HCT116 (cell line): Measurements from ENCODE around the gene BTLA. TPM values are rescaled to one million over a fixed set of nuclear protein-coding genes. Genes with fewer than 3 reads are reported as not detected.

Source experiments
- ATAC-seq: fragments of 200-7000 bp; cut with Tn5 transposase; 2 replicates; pipeline ENCODE4 v1.9.1; 2020; ENCODE audit warnings: mild to moderate bottlenecking, moderate library complexity
- BruUV-seq: library from RNA; stranded (reverse); fragments of 400-500 nt; replicated peaks from 2 replicates; lab custom pipeline; 2021; lab: Mats Ljungman, UMichigan
- CTCF ChIA-PET: fragments of 300-600 bp; sonication (Branson Sonifier 250); formaldehyde crosslinking; loops from one replicate; lab custom pipeline; 2021; ENCODE audit warnings: antibody characterized with exemption; lab: Charles Lee
- POLR2A ChIA-PET: fragments of 300-600, 350-600 bp; sonication (Branson Sonifier 250); formaldehyde crosslinking; loops from one replicate; lab custom pipeline; 2021; ENCODE audit warnings: antibody characterized with exemption; lab: Charles Lee
- RAD21 ChIA-PET, 2 experiments: fragments of 300-600 bp; sonication (Branson Sonifier 250); formaldehyde crosslinking; loops; one replicate each; lab custom pipeline; 2023; ENCODE audit warnings: low total read pairs in 2 of 2; ENCODE audit not compliant: uncharacterized antibody in 2 of 2, unreplicated experiment in 2 of 2, low non-redundant PET in 1 of 2; lab: Charles Lee
- DNase-seq: peaks from one replicate; pipeline ENCODE4 v3.0.0-alpha.2; 2010; ENCODE audit warnings: low read depth, low spot score
- H2AFZ ChIP-seq: fragments of 200-600 bp; shearing (Covaris generic), sonication (generic); 2 replicates; pipeline ENCODE4 v1.6.1; 2017; ENCODE audit warnings: low read depth, mixed run types, mixed read lengths, antibody characterized with exemption, low read length; ENCODE audit not compliant: poor library complexity, severe bottlenecking
- H3K27ac ChIP-seq: 2 replicates; pipeline ENCODE4 v1.5.1; 2012; ENCODE audit warnings: low read depth, low read length
- H3K27me3 ChIP-seq: fragments of 200-600 bp; sonication (generic); 2 replicates; pipeline ENCODE4 v1.6.1; 2016; ENCODE audit warnings: mixed run types, low read length, mixed read lengths; ENCODE audit not compliant: insufficient read depth
- H3K36me3 ChIP-seq, 2 experiments: fragments of 200-500 bp in 1 of 2; fragments of 200-600 bp in 1 of 2; sonication (Bioruptor generic) in 1 of 2; sonication (generic) in 1 of 2; 2 replicates each; pipeline versions ENCODE4 v1.5.1 to v1.6.1; 2014 to 2016; ENCODE audit warnings: low read length in 2 of 2, inconsistent platforms in 1 of 2, mixed read lengths in 1 of 2, mixed run types in 1 of 2; ENCODE audit not compliant: insufficient read depth in 2 of 2, control insufficient read depth in 1 of 2
- H3K4me1 ChIP-seq, 2 experiments: fragments of 200-600 bp in 1 of 2; sonication (generic) in 1 of 2; 2 replicates each; pipeline versions ENCODE4 v1.5.1 to v1.6.1; 2012 to 2017; ENCODE audit warnings: low read length in 2 of 2, inconsistent platforms in 1 of 2, mild to moderate bottlenecking in 1 of 2, mixed read lengths in 1 of 2, mixed run types in 1 of 2, moderate library complexity in 1 of 2; ENCODE audit not compliant: insufficient read depth in 2 of 2, control insufficient read depth in 1 of 2
- H3K4me2 ChIP-seq: fragments of 200-600 bp; sonication (generic); 2 replicates; pipeline ENCODE4 v1.6.1; 2017; ENCODE audit warnings: mixed run types, low read length, mixed read lengths
- H3K4me3 ChIP-seq, 2 experiments: fragments of 200-600 bp in 1 of 2; sonication (generic) in 1 of 2; replicated peaks in 1 of 2; 2 replicates each; pipeline ENCODE4 v1.5.1; 2011 to 2016; ENCODE audit warnings: low read length in 2 of 2, control low read depth in 1 of 2, low read depth in 1 of 2, mild to moderate bottlenecking in 1 of 2, mixed read lengths in 1 of 2, mixed run types in 1 of 2
- H3K79me2 ChIP-seq: fragments of 200-600 bp; sonication (generic); 2 replicates; pipeline ENCODE4 v1.6.1; 2017; ENCODE audit warnings: mild to moderate bottlenecking, mixed run types, low read length, moderate library complexity, mixed read lengths; ENCODE audit not compliant: insufficient read depth
- H3K9ac ChIP-seq: fragments of 200-600 bp; sonication (generic); 2 replicates; pipeline ENCODE4 v1.6.1; 2016; ENCODE audit warnings: low read length, mixed read lengths
- H3K9me2 ChIP-seq: fragments of 200-600 bp; sonication (generic), shearing (Covaris generic); 2 replicates; pipeline ENCODE4 v1.6.1; 2017; ENCODE audit warnings: mixed run types, mild to moderate bottlenecking, moderate library complexity; ENCODE audit not compliant: insufficient read depth
- H3K9me3 ChIP-seq, 2 experiments: fragments of 200-500 bp in 1 of 2; fragments of 200-600 bp in 1 of 2; sonication (Bioruptor generic) in 1 of 2; sonication (generic) in 1 of 2; 2 replicates each; pipeline ENCODE4 v1.6.1; 2014 to 2017; ENCODE audit warnings: low read length in 2 of 2, mixed read lengths in 2 of 2, inconsistent platforms in 1 of 2, low read depth in 1 of 2, mild to moderate bottlenecking in 1 of 2, mixed run types in 1 of 2, moderate library complexity in 1 of 2; ENCODE audit not compliant: control insufficient read depth in 1 of 2, insufficient read depth in 1 of 2
- H4K20me1 ChIP-seq: fragments of 200-600 bp; sonication (generic), shearing (Covaris generic); 2 replicates; pipeline ENCODE4 v1.6.1; 2017; ENCODE audit warnings: mixed run types, mild to moderate bottlenecking, moderate library complexity; ENCODE audit not compliant: insufficient read depth
- EZH2 ChIP-seq: fragments of 200-600 bp; sonication (generic); IDR thresholded peaks from 2 replicates; pipeline ENCODE4 v1.6.1; 2017; ENCODE audit warnings: antibody characterized with exemption, mixed run types
- POLR2A ChIP-seq: IDR thresholded peaks from 2 replicates; pipeline ENCODE4 v1.7.0; 2011; ENCODE audit warnings: borderline replicate concordance; ENCODE audit not compliant: insufficient read depth, insufficient read length; ENCODE audit errors: extremely low read depth
- SP1 ChIP-seq: IDR thresholded peaks from 2 replicates; pipeline ENCODE4 v1.6.1; 2012; ENCODE audit warnings: low read depth
- SRF ChIP-seq: IDR thresholded peaks from 2 replicates; pipeline ENCODE4 v1.6.1; 2012; ENCODE audit warnings: low read depth
- ZNF274 ChIP-seq: fragments of 200-500 bp; sonication (Bioruptor generic); IDR thresholded peaks from 2 replicates; pipeline ENCODE4 v1.6.1; 2014; ENCODE audit warnings: mild to moderate bottlenecking, low read depth, low read length, inconsistent platforms
- intact Hi-C: fragments of 100-400 bp; cut with micrococcal nuclease; formaldehyde crosslinking; loops from 2 replicates; pipeline ENCODE4 v1.10.0; 2022
- total RNA-seq: library from RNA; stranded (reverse); gene quantifications from one replicate; pipeline ENCODE4 v1.2.1, GENCODE V29; 2021; ENCODE audit not compliant: unreplicated experiment
- TF ChIP-seq, protein P1 (sequence below), 3 experiments: fragments of 200-600 bp in 1 of 3; sonication (generic) in 1 of 3; IDR thresholded peaks in 2 of 3; conservative IDR thresholded peaks in 1 of 3; 2 replicates each; pipeline ENCODE4 v1.5.1; 2012 to 2017; ENCODE audit warnings: low read depth in 2 of 3, low read length in 2 of 3, antibody characterized with exemption in 1 of 3, borderline replicate concordance in 1 of 3, control low read depth in 1 of 3, mild to moderate bottlenecking in 1 of 3, mixed read lengths in 1 of 3, mixed run types in 1 of 3, moderate library complexity in 1 of 3; ENCODE audit not compliant: insufficient read depth in 1 of 3
- TF ChIP-seq, protein P2 (sequence below): IDR thresholded peaks from 2 replicates; pipeline ENCODE4 v1.6.1; 2011; ENCODE audit warnings: mild to moderate bottlenecking, low read length, moderate library complexity; ENCODE audit not compliant: insufficient replicate concordance; ENCODE audit errors: extremely low read depth

BTLA gene
- total RNA-seq, 1 experiment from 2014 or later = 0.17 TPM

- TF ChIP-seq, protein P1, sequence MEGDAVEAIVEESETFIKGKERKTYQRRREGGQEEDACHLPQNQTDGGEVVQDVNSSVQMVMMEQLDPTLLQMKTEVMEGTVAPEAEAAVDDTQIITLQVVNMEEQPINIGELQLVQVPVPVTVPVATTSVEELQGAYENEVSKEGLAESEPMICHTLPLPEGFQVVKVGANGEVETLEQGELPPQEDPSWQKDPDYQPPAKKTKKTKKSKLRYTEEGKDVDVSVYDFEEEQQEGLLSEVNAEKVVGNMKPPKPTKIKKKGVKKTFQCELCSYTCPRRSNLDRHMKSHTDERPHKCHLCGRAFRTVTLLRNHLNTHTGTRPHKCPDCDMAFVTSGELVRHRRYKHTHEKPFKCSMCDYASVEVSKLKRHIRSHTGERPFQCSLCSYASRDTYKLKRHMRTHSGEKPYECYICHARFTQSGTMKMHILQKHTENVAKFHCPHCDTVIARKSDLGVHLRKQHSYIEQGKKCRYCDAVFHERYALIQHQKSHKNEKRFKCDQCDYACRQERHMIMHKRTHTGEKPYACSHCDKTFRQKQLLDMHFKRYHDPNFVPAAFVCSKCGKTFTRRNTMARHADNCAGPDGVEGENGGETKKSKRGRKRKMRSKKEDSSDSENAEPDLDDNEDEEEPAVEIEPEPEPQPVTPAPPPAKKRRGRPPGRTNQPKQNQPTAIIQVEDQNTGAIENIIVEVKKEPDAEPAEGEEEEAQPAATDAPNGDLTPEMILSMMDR (IDR thresholded peaks at IDR 0.05 in 2 of 3, conservative IDR thresholded peaks at IDR 0.05 in 1 of 3; ENCODE audit: borderline replicate concordance in 1 of 3, insufficient read depth in 1 of 3, low read depth in 2 of 3, low read length in 2 of 3) = no peak
- TF ChIP-seq, all 23 proteins: peak for 0
These were observed 81.5 kb downstream of the BTLA start (continued) for GRCh38 chr3:112417696-112418318.

GRCh38 chr3:112416391-112417212 lies 82.7 kb downstream of the BTLA start:
- Histone ChIP-seq H3K36me3 (no peaks in the 10 kb centered on the region), H3K27ac (no peak overlapping the region), H3K9me3 (no peaks in the 10 kb centered on the region), H3K4me3 (no peak overlapping the region), H3K9me2 (no peaks in the 10 kb centered on the region), H2AFZ (no peak overlapping the region), H3K4me2 (no peak overlapping the region), H4K20me1 (no peaks in the 10 kb centered on the region), H3K4me1 (no peaks in the 10 kb centered on the region), H3K9ac (no peak overlapping the region), H3K79me2 (no peaks in the 10 kb centered on the region), H3K27me3 (no peaks in the 10 kb centered on the region)
- intact Hi-C loops = no loop called here
- no peak for ATAC-seq
- no peak for DNase-seq
- CTCF ChIA-PET = no interaction called here
- POLR2A ChIA-PET = no interaction called here
- RAD21 ChIA-PET = no interaction called here
- no peak for TF ChIP-seq SP1
- TF ChIP-seq, protein P2, sequence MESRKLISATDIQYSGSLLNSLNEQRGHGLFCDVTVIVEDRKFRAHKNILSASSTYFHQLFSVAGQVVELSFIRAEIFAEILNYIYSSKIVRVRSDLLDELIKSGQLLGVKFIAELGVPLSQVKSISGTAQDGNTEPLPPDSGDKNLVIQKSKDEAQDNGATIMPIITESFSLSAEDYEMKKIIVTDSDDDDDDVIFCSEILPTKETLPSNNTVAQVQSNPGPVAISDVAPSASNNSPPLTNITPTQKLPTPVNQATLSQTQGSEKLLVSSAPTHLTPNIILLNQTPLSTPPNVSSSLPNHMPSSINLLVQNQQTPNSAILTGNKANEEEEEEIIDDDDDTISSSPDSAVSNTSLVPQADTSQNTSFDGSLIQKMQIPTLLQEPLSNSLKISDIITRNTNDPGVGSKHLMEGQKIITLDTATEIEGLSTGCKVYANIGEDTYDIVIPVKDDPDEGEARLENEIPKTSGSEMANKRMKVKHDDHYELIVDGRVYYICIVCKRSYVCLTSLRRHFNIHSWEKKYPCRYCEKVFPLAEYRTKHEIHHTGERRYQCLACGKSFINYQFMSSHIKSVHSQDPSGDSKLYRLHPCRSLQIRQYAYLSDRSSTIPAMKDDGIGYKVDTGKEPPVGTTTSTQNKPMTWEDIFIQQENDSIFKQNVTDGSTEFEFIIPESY = no peak
- no peak for TF ChIP-seq ZNF274
- TF ChIP-seq POLR2A = no peak
- TF ChIP-seq EZH2 = no peak
- no peak for TF ChIP-seq SRF
- BruUV-seq = no TSS peak
